Stomach (tissue), 4 donors: Measurements from ENCODE around the gene PTH2.

Experiments
- CTCF ChIP-seq, 7 experiments: fragments of 450-650 bp in 4 of 7; fragments of 200-600 bp in 3 of 7; sonication (generic) in 3 of 7; IDR thresholded peaks; one replicate each; pipeline ENCODE4 v1.5.1; 2016 to 2019; ENCODE audit warnings: antibody characterized with exemption in 7 of 7, control low read depth in 2 of 7, mild to moderate bottlenecking in 1 of 7
- EP300 ChIP-seq: sonication (generic); formaldehyde crosslinking; IDR thresholded peaks from one replicate; pipeline ENCODE4 v1.6.1; 2017; ENCODE audit warnings: antibody characterized with exemption

DNA sequence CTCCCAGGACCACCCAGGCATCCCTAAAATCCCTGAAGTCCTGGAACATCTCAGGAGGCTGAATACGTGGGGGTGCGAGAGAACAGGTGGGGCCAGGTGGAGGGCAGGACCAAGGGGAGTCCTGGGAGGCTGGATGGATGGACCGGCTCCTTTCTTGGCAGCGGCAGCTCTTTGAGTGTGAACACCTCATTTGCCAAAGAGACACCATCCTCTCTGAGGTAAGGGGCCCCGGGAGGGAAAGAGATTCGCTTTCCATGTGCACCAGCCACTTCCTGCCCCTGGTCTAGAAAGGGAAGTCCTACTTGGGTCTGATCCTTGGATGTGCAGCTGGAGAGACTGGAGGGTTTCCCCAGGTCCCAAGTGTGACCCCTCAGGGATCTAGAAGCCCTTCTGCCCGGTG, 16.2 kb downstream of the PTH2 start:
- TF ChIP-seq EP300, result no peak
- TF ChIP-seq CTCF (IDR thresholded peaks at IDR 0.05), result no peak
